Hepatocyte (in vitro differentiated cells): ENCODE data around the gene TLR2. TPM values are rescaled to one million over a fixed set of nuclear protein-coding genes. Genes with fewer than 3 reads are reported as not detected.

ENCODE experiments used
- DNase-seq: peaks from one replicate; pipeline ENCODE4 v3.0.0-alpha.2; 2016; ENCODE audit warnings: low spot score
- H2AFZ ChIP-seq: fragments of 200-600 bp; sonication (generic); 2 replicates; pipeline ENCODE4 v1.6.0; 2016; ENCODE audit warnings: antibody characterized with exemption, mild to moderate bottlenecking
- H3K27ac ChIP-seq: fragments of 200-600 bp; sonication (generic); 2 replicates; pipeline ENCODE4 v1.5.1; 2016; ENCODE audit warnings: mild to moderate bottlenecking
- H3K27me3 ChIP-seq: fragments of 200-600 bp; sonication (generic); 2 replicates; pipeline ENCODE4 v1.6.1; 2016
- H3K36me3 ChIP-seq: fragments of 200-600 bp; sonication (generic); replicated peaks from 2 replicates; pipeline ENCODE4 v1.5.1; 2016; ENCODE audit warnings: low read depth; ENCODE audit not compliant: insufficient read depth
- H3K4me1 ChIP-seq: fragments of 200-600 bp; sonication (generic); 2 replicates; pipeline ENCODE4 v1.5.1; 2016; ENCODE audit warnings: mild to moderate bottlenecking, moderate library complexity; ENCODE audit not compliant: insufficient read depth
- H3K4me2 ChIP-seq: fragments of 200-600 bp; sonication (generic); 2 replicates; pipeline ENCODE4 v1.6.0; 2016
- H3K4me3 ChIP-seq: fragments of 200-600 bp; sonication (generic); 2 replicates; pipeline ENCODE4 v1.5.1; 2016; ENCODE audit warnings: mild to moderate bottlenecking
- H3K79me2 ChIP-seq: fragments of 200-600 bp; sonication (generic); 2 replicates; pipeline ENCODE4 v1.6.0; 2017; ENCODE audit warnings: mild to moderate bottlenecking
- H3K9me2 ChIP-seq: fragments of 200-600 bp; sonication (generic); replicated peaks from 2 replicates; pipeline ENCODE4 v1.6.0; 2017; ENCODE audit warnings: mild to moderate bottlenecking; ENCODE audit not compliant: insufficient read depth
- H3K9me3 ChIP-seq: fragments of 200-600 bp; sonication (generic); 2 replicates; pipeline ENCODE4 v1.5.1; 2016; ENCODE audit warnings: low read depth, mild to moderate bottlenecking
- H4K20me1 ChIP-seq: fragments of 200-600 bp; sonication (generic); 2 replicates; pipeline ENCODE4 v1.6.0; 2016; ENCODE audit warnings: mild to moderate bottlenecking; ENCODE audit not compliant: insufficient read depth, poor library complexity, severe bottlenecking
- EZH2 ChIP-seq: fragments of 200-600 bp; sonication (generic); IDR thresholded peaks from 2 replicates; pipeline ENCODE4 v1.6.1; 2016; ENCODE audit warnings: antibody characterized with exemption, mild to moderate bottlenecking, borderline replicate concordance
- EZH2phosphoT487 ChIP-seq: fragments of 200-600 bp; sonication (generic); IDR thresholded peaks from one replicate; pipeline ENCODE4 v1.6.1; 2018; ENCODE audit warnings: antibody characterized with exemption, mild to moderate bottlenecking, low read depth, moderate library complexity; ENCODE audit not compliant: unreplicated experiment, severe bottlenecking
- WGBS: methylation state at CpG from one replicate; pipeline ENCODE4 v1.1.6; 2016; ENCODE audit warnings: low lambda C conversion rate; ENCODE audit errors: missing lambda C conversion rate; 5-methylcytosine and 5-hydroxymethylcytosine counted together
- polyA plus RNA-seq: library from polyadenylated mRNA; unstranded; fragments of >200 nt; fragmentation: Nextera tagmentation; extraction: Ambion mirVana; gene quantifications from 2 replicates; pipeline ENCODE4 v1.2.1, GENCODE V29; 2016
- total RNA-seq: library from RNA; depleted of rRNA; stranded (reverse); fragments of >200 nt; gene quantifications from 2 replicates; pipeline ENCODE4 v1.2.3, GENCODE V29; 2014
- TF ChIP-seq, protein P1 (sequence below): fragments of 200-600 bp; sonication (generic); IDR thresholded peaks from 2 replicates; pipeline ENCODE4 v1.5.1; 2016; ENCODE audit warnings: antibody characterized with exemption, mild to moderate bottlenecking; ENCODE audit not compliant: poor library complexity

The TLR2 gene
- total and polyA plus RNA-seq, 2 experiments from 2014 or later = 1.7 to 6.6 TPM

DNA sequence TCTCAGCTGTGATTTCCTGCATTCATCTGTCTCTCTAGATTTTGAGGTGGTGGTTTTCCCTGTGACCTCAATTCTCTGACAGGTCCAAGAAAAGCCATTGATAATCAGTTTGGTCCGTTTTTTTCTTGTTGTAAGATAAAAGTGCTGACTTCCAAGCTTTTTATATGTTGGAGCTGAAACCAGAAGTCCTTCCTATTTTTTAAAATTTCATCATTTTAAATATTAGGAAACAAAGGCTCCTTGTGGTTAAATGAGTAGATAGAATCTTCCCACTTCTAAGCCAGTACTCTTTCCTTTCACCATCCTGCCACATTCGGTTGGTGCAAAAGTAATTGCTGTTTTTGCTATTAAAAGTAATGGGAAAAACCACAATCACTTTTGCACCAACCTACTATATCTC is 57.5 kb downstream of the TLR2 start:
- Histone ChIP-seq H4K20me1 (no peaks in the 10 kb centered on the region), H3K27me3 (no peaks in the 10 kb centered on the region), H3K4me2 (no peak overlapping the region), H2AFZ (no peak overlapping the region), H3K27ac (no peak overlapping the region), H3K9me2 (no peaks in the 10 kb centered on the region), H3K4me1 (no peaks in the 10 kb centered on the region), H3K9me3 (no peaks in the 10 kb centered on the region), H3K36me3 (no peaks in the 10 kb centered on the region), H3K79me2 (no peaks in the 10 kb centered on the region), H3K4me3 (no peak overlapping the region)
- 81% methylated on average over 2 of the region's 2 CpGs for WGBS
- DNase-seq = no peak
- no peak for TF ChIP-seq EZH2phosphoT487
- TF ChIP-seq EZH2 = no peak
- TF ChIP-seq, protein P1, sequence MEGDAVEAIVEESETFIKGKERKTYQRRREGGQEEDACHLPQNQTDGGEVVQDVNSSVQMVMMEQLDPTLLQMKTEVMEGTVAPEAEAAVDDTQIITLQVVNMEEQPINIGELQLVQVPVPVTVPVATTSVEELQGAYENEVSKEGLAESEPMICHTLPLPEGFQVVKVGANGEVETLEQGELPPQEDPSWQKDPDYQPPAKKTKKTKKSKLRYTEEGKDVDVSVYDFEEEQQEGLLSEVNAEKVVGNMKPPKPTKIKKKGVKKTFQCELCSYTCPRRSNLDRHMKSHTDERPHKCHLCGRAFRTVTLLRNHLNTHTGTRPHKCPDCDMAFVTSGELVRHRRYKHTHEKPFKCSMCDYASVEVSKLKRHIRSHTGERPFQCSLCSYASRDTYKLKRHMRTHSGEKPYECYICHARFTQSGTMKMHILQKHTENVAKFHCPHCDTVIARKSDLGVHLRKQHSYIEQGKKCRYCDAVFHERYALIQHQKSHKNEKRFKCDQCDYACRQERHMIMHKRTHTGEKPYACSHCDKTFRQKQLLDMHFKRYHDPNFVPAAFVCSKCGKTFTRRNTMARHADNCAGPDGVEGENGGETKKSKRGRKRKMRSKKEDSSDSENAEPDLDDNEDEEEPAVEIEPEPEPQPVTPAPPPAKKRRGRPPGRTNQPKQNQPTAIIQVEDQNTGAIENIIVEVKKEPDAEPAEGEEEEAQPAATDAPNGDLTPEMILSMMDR = no peak

DNA sequence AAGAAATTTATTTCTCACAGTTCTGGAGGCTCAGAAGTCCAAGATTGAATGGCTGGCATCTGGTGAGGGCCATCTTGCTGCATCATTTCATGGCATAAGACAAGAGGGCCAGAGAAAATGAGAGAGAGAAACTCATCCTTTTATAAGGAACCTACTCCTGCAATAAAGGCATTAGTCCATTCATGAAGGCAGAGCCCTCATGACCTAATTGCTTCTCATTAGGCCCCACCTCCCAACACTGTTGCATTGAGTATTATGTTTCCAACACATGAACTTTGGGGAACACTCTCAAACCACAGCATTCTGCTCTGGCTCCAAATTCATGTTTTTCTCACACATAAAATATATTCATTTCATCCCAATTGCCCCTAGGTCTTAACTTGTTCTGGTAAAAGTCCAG is 61.6 kb downstream of the TLR2 start:
- Histone ChIP-seq H3K79me2 (no peaks in the 10 kb centered on the region), H2AFZ (no peak overlapping the region), H3K27ac (no peak overlapping the region), H3K9me3 (no peaks in the 10 kb centered on the region), H3K9me2 (no peaks in the 10 kb centered on the region), H3K4me3 (no peak overlapping the region), H3K27me3 (no peaks in the 10 kb centered on the region), H3K4me2 (no peak overlapping the region), H4K20me1 (no peaks in the 10 kb centered on the region), H3K36me3 (no peaks in the 10 kb centered on the region), H3K4me1 (no peaks in the 10 kb centered on the region)
- TF ChIP-seq EZH2phosphoT487 = no peak
- TF ChIP-seq, protein P1 = no peak
- TF ChIP-seq EZH2 = no peak
- no peak for DNase-seq

DNA sequence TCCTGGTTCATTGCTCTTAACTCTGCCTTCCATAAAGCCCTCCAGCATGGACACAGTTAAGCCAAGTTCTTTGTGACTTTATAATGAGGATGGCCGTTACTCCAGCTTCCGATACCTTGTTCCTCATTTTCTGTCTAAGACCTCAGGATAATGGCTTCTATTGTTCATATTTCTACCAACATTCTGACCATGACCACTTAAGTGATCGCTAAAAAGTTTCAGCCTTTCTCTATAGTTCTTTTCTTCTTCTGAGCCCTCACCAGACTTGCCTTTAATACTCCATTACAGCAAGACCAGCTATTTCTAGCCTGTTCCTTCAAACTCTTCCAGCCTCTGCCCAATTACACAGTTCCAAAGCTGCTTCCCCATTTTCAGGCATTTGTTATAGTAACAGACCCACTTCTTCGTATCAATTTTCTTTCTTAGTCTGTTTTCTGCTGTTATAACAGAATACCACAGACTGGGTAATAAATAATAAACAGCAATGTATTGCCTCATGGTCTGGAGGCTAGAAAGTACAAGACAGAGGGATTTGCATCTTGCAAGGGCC is 63.4 kb downstream of the TLR2 start:
- no peak for DNase-seq
- Histone ChIP-seq H3K9me3 (no peaks in the 10 kb centered on the region), H3K36me3 (no peaks in the 10 kb centered on the region), H3K4me2 (no peak overlapping the region), H3K4me1 (no peaks in the 10 kb centered on the region), H3K9me2 (no peaks in the 10 kb centered on the region), H3K4me3 (no peak overlapping the region), H2AFZ (no peak overlapping the region), H3K27me3 (no peaks in the 10 kb centered on the region), H3K27ac (no peak overlapping the region), H3K79me2 (no peaks in the 10 kb centered on the region), H4K20me1 (no peaks in the 10 kb centered on the region)
- TF ChIP-seq, protein P1 = no peak
- TF ChIP-seq EZH2 = no peak
- no peak for TF ChIP-seq EZH2phosphoT487
- 86% methylated on average over 4 of the region's 4 CpGs for WGBS

DNA sequence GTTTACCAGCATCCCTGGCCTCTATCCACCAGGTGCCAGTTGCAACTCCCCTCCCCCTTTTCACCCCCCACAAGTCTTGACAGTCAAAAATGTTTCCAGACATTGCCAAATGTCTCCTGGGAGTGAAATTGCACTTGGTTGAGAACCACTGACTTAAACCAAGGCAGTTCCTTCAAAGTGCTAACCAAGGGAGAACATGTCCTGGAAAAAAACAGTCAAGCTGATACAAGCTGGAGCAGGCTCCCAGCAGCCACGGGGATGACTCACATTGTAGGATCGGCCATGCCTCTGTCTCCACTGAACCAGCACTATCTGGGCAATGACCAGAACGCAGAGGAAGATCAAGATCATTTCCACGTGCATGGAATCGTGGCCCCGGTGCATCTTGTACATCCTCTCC is 64.3 kb downstream of the TLR2 start:
- peak; percentile 66 for DNase-seq
- H3K4me3 ChIP-seq = no peak overlapping the region
- H3K27ac ChIP-seq = no peak overlapping the region
- no peaks in the 10 kb centered on the region for H3K36me3 ChIP-seq
- no peak for TF ChIP-seq EZH2phosphoT487
- TF ChIP-seq EZH2 = no peak
- TF ChIP-seq, protein P1 = no peak
- no peaks in the 10 kb centered on the region for H3K9me2 ChIP-seq
- H3K4me2 ChIP-seq = no peak overlapping the region
- H3K79me2 ChIP-seq = no peaks in the 10 kb centered on the region
- no peaks in the 10 kb centered on the region for H3K9me3 ChIP-seq
- no peaks in the 10 kb centered on the region for H4K20me1 ChIP-seq
- no peaks in the 10 kb centered on the region for H3K4me1 ChIP-seq
- no peaks in the 10 kb centered on the region for H3K27me3 ChIP-seq
- H2AFZ ChIP-seq = no peak overlapping the region
- WGBS = 40% methylated on average over 6 of the region's 6 CpGs
